Measurements from ENCODE around the gene TAS2R39.
"Not testable (repeated sequence)": the region's sequence is repeated elsewhere in the genome, so short reads cannot be mapped to it uniquely, and the experiment has no call there.

The TAS2R39 gene

DNA sequence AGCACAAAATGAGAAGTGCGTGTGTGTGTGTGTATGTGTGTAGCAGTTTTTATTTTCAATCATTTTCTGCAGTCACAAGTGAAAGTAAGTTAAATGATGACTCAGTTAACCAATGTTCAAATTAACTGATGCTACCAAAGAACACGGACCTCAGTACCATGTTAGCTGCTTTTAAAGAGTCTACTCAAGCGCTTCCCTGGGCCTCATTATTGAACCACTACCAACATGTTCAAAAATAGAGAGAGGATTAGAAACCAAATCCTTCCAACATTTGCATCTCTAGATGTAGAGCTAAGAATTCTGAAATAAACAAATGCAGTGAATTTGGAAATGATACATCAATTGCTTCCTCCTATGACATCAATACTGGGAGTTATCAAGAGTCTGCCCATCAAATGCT lies at the start of gene TAS2R39:
Gene TAS2R39, plus strand, starts transcription at position 396 of the 400 bp plus-strand sequence. Its CDS starts 0 bp downstream, at position 396.
- DNase-seq = no peak

DNA sequence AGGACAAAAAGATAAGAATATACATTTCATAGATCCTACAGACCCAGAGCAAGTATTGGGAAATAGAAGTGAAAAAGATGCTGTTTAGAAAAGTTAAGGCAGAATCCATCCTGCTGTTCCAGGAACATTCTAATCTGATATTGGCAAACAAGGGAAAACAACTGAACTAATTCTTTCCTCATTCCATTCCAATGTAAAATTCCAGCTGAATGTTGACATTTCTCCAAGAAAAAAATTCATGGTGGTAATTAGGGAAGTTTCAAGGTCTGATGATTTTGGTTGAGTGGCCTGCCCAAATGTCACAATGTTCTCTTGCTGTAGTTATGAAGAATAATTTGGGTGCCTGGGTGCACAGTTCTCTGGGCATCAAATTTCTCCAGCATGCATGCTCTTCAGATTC lies 36.1 kb upstream of the TAS2R39 start:
- DNase-seq = no peak

DNA sequence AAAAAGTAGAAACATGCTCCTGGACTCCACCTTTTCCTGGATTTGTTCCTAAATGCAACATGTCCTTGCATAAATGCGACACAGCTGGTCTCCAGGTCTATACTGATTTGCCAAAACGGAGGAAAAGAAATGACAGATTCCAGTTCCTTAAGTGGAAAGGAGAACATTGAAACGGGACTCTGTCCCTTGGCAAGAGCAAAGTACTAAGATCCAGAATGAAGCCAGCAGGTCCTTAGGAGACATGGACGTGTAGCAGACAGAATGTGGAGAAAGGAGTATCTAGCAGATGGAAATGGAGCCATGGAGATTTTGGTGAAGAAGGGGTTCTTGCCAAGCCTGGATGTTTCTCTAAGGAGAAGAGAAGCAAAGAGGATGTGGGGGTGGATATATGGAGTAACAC lies 35.2 kb upstream of the TAS2R39 start:
- no peak for DNase-seq

DNA sequence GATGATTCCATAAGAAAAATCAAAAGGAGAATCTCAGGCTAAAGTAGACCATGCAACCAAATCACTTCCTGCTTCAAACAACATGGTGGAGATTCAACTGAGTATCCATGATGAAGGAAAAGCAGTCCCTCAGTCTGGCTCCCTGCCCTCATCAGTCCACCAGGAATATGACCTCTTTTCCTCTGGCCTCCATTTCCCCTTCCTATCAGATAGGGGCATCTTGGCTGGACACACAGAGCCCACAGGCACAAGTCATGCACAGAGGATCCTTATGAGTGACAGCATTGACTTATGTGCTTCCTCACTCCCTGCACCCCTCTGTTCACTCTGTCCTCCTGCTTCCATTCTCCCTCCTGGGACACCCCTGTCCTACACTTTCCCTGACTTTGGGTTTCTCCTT lies 34.6 kb upstream of the TAS2R39 start:
- DNase-seq = no peak

DNA sequence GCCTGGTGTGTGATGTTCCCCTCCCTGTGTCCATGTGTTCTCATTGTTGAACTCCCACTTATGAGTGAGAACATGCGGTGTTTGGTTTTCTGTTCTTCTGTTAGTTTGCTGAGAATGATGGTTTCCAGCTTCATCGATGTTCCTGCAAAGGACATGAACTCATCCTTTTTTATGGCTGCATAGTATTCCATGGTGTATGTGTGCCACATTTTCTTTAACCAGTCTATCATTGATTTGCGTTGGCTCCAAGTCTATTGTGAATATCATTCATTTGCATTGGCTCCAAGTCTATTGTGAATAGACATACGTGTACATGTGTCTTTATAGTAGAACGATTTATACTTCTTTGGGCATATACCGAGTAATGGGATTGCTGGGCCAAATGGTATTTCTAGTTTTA lies 32.5 kb upstream of the TAS2R39 start:
- not testable (repeated sequence) for DNase-seq

DNA sequence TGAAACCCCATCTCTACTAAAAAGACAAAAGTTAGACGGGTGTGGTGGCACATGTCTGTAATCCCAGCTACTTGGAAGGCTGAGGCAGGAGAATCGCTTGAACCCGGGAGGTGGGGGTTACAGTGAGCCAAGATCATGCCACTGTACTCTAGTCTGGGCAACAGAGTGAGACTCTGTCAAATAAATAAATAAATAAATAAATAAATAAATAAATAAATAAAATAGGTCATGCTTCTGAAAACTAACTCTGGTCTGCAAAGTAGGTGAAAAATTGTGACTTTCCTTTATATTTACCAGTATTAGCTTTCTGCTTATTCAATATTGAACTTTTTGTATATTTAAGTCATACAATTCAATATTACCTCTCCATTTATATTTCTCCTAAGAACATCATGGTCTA lies 24.6 kb upstream of the TAS2R39 start:
- not testable (repeated sequence) for DNase-seq

DNA sequence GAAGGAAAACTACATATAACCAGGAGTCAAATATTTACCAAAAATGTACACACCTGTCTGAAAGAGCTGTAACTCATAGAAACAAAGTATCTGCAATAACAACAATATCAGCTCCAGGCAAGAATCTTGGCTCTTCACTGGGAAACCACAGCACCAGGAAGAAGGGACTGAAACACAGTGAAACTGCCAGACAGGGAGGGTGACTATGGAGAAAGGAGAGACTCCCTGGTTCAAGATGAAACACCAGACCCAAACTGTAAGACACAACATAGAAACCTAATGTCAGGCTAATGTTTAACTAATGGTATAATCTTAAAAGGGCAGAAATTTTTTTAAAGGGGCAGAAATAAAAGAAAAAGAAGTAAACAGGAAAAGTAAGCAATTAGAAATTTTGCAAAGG lies 11.5 kb upstream of the TAS2R39 start:
- DNase-seq = no peak

DNA sequence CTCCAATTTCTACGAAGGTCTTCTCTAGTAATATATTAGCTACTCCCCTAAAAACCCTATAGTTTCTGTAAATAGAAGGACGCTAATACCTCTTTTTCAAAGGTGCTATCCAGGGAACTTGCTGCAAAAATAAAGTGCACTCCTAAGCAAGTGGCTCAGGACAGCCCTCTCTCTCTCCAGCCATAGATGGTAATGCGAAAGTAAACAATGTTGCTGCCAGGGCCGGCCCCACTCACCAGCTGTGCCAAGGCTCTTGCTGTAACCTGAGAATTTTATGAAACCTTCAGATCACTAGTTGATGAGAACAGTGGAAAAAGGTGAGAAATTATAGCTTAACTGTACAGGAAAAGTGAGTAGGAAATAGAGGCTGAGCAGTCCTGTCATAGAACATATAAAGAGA lies 10.9 kb upstream of the TAS2R39 start:
- no peak for DNase-seq

DNA sequence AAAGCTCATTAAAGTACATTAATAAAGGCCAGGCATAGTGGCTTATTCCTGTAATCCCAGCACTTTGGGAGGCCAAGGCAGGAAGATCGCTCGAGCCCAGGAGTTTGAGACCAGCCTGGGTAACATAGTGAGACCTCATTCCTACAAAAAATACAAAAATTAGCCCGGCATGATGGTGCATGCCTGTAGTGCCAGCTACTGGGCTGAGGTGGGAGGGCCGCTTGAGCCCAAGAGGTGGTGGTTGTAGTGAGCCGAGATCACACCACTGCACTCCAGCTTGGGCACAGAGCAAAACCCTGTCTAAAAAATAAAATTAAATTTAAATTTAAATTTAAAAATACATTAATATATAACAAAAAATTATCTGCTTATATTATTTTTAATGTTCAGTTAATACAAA lies 7.1 kb upstream of the TAS2R39 start:
- no peak for DNase-seq

DNA sequence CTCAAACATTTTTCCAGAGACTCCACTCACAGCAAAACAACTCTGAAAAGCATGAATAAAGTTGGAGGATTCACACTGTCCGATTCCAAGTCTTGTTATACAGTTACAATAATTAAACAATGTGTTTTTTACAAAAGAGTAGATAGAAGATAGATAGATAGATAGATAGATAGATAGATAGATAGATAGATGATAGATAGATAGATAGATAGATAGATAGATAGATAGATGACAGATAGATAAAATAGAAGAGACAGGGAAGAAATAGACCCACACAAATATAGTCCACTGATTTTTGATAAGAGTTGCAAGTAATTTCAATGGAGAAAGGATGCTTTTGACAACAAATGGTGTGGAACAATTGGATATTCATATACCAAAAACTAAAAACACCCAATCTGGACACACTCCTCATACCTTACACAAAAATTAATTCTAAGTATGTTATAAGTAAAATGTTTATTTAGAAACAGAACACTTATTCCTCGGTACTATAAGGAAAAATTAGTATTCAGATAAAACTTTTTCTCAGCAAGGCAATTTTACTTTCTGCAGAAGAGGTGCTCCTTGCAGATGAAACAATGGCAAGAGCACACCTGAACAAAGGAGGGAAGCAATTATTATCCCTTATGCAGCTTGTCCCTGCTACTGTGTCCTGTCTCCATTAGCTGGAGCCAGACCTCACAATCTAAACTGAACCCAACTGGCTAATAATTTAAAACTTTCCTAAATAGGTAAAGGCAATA lies 5.7 kb upstream of the TAS2R39 start:
- no peak for DNase-seq

DNA sequence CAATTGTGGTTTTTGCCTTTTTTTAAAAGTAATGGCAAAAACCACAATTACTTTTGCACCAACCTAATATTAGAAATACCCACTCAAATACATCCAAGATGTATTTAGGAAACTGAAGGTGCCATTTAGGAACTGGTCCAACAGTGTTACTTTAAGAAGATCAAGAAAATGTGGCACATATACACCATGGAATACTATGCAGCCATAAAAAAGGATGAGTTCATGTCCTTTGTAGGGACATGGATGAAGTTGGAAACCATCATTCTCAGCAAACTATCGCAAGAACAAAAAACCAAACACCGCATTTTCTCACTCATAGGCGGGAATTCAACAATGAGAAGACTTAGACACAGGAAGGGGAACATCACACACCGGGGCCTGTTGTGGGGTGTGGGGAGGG lies 2.4 kb upstream of the TAS2R39 start:
- not testable (repeated sequence) for DNase-seq

DNA sequence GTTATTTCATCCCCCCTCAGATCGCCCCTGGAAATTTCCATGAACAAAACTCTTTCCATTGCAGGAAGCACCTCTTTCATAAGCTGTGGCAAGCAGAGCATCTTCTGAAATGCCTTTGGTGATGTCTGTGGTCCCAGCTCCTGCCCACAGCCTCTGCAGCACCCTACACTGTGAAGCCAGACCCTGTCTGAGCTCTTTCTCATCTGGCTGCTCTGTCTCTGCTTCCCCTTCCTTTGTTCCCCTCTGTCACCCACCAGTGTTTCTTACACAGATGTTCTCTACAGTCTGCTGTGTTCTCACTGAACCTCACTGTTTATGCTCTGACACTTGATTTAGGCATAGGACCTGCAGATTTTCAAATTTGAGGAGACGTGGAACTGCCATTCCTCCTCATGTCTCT lies 1.9 kb upstream of the TAS2R39 start:
- no peak for DNase-seq

DNA sequence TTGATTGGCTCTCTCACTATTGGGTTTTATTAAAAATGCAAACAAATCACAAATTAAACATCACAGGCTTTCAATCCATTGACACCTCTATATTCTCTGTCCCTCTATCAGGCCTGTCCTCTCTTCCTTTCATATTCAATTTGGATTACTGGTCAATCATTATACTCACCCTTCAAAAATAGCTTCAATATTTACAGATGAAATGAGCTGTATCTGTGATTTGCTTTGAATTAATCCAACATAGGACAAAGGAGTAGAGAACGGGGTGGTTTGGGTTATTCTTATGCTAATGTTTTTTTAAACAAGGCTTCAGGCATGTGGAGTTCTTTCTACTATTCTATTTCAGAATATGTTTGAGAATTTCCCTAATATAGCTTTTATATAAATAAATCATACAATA lies 2.3 kb downstream of the TAS2R39 start:
- DNase-seq = no peak

DNA sequence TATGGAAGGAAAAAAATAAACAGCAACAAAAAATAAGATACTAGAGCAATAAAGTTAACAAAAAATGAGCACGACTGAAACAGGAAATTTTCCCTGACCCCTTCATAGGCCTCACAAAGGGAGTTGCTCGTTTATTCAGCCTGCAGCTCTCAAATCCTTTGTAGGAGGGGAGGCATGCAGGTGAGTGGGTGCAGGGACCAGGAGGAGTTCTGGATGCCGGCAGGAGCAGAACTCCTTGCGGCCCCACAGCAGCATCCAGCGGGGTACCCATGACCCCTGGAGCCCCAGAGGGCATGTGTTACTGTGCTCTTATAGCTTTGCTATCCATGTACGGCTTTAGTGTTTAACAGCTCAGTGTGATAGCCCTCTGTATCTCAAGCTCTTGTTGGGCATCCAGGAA lies 5.8 kb downstream of the TAS2R39 start:
- DNase-seq = no peak

DNA sequence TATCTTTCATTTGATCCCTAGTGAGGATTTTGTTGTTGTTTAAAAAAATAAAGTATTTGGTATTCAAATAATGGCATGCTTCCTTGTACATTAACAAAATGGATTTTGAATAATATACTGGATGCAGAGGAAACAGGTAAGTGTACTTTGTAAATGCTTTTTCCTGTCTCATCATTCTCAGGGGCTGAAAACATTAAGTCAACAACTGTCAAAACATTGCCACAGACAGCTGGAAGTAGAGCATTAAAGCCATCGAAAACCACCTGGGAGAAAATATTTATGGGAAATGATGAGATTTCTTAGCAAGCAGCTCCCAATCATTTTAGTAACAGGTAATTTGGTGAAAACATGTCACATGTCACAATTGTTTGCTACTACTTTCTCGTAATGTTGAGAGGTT lies 10.7 kb downstream of the TAS2R39 start:
- DNase-seq = no peak

DNA sequence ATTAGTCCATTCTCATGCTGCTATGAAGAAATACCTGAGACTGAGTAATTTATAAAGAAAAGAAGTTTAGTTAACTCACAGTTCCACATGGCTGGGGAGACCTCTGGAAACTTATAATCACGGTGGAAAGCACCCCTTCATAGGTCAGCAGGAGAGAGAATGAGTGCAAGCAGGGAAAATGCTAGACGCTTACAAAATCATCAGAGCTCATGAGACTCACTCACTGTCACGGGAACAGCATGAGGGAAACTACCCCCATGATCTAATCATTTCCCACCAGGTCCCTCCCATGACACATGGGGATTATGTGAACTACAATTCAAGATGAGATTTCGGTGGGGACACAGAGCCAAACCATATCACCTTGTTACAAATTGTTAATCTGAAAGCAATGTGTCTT lies 15.8 kb downstream of the TAS2R39 start:
- DNase-seq = no peak

DNA sequence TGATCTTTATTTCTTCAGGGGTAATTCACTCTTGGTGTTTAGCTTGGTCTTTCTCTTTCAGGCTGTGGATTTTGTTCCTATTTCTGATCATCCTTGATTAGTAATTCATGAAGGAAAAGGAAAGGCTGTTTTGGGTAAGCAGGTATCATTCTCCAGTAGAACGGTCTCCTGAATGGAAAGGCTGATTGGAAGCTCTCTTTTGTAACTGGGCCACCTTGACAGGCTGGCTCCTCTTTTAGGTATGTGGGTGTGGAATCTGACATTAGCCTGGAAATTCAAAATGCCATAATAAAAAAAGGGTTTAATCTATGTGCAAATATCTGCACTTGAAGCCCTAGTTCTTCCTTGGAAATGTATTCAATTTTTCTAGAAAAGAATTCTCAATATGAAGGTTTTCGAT lies 18.9 kb downstream of the TAS2R39 start:
- DNase-seq = no peak

DNA sequence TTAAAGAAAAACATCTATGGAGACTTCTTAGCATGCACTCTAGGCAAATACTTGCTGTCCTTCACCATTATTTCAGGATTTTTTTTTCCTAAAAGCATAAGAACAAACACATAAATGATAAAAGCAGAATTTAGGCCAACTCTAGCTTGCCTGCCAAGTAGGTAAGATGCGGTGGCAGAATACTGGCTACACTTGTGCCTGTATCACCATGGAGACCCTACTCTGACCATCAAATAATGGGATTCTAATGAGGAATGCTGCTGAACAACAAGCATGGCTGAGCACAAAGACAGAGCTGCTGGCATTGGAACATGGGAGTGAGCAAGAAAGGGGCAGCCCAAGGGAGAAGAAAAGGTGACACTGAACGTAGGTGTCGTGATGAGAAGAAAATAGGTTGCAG lies 20.2 kb downstream of the TAS2R39 start:
- DNase-seq = no peak

DNA sequence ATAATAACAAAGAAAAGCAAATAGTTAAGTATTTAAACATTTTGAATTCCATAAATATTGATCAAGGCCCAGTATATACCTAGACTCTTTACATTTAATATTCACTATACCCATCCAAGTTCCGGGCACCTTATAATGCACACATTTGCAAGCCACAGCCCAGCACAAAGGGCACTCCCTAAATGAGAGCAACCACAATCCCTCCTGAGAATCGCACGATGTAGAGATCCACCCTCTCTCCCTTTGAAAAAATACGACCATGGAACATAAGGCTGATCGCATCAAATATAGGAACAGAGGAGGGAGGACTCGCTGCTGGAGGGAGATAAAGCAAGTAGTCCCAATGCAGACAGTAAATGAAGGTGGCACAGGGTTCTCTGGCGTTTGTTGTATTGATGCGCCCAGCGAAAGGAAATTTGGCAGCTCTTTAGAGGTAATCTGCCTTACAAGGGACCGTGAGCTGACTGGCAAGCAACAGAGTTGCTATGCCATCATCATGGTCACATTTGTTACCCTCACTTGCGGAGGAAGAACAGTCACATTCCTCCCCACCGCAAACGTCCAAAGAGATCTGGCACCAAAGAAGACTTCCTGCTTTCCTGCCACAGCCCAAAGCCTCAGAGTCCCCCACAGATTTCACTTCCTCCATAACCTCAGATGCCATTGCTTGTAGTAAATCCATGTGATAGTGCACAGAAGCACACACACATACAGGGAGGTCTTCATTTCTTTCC lies 22.5 kb downstream of the TAS2R39 start:
- DNase-seq = no peak

DNA sequence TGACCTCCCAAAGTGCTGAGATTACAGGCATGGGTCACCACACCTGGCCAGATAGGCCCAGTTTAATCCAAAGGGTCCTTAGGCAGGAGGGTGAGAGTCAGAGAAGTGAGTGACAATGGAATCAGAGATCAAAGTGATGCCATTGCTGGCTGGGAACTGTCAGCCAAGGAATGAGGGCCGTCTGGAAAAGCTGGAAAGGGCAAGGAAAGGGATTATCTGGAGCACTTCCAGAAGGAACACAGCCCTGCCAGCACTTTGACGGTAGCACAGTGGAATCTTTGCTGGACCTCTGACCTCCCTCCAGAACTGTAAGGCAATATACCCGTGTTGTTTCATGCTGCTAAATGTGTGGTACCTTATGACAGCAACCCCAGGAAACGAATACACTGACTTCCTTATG lies 27.3 kb downstream of the TAS2R39 start:
- DNase-seq = no peak

DNA sequence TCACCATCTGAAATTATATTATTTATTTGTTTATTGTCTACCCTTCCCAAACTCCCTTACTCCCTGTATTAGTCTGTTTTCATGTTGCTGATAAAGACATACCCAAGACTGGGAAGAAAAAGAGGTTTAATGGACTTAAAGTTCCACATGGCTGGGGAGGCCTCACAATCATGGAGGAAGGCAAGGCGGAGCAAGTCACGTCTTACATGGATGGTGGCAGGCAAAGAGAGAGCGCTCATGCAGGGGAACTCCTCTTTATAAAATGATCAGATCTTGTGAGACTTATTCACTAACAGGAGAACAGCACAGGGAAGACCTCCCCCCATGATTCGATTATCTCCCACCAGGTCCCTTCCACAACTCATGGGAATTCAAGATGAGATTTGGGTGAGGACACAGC lies 30.3 kb downstream of the TAS2R39 start:
- DNase-seq = not testable (repeated sequence)

DNA sequence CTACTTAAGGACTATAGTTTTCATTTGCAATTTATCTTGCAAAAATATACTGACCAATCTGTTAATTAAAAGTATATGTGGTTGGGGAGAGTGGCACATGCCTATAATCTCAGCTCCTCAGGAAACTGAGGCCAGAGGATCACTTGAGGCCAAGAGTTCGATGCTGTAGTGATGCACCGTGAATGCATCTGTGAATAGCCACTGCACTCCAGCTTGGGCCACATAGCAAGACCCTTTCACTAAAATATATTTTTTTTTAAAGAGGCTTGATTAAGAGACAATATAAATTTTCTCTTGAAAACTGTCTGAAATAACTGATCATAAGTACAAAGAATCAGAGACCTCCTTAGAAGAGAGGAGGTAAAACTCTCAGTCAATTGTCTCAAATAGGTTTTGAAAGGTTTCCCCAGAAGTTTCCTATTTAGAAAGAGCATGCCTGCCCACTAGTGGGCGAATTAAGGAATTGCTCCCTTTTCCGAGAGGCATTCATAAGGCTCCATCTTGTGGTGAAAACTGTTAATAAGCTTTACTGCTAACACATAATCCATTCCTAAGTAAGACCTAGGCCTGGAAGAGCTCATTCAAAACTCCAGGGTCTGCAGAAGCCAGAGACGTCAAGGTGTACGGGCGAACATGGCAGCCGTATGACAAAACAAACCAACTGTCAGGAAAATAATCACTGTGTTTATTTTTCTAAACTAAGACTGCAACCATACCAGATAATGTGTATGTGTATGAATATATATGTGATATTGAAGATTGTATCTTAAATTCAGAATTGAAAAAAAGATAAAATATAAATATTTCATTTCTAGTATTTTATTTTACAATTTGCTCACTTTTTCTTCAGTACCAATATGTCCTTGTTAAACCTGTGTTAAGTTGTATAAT lies 31.8 kb downstream of the TAS2R39 start:
- DNase-seq = peak; percentile 39 to 61

DNA sequence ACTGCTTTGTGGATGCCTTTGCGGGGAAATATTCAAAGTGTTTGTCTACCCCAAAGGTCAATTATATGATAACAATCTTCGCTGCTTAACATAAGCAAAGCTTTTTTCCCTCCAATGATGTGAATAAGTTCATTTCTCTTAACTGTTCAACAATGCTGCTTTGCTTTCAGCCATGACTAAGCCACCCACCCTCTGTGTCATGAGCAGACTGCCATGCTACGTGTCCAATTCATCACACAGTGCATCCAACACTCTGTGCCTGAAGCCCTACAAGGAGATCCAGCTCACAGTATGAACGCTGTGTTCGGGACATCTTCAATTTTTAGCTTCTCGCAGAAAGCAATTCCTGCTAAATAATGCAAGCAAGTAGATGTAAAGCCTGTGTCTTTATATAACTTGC lies 32.9 kb downstream of the TAS2R39 start:
- DNase-seq = no peak

DNA sequence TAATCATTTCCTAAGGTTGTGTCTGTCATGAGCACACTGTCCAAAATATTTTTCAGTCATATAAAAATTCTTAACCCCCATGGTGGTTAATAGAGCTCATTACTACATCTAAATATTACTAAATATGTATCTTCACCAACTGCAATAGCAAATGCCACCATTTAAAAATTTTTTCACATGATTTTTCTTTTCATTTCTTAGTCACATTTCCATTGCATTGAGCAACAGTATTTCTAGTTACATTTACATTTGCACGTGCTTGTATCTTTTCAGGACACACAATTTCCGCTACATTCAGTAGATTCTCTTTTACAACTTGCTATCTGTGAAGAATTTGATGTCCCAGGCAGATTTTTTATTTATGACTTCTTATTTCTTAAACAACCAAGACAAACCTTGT lies 33.5 kb downstream of the TAS2R39 start:
- no peak for DNase-seq

All from activated CD4-positive, alpha-beta T cell treated with anti-CD3 and anti-CD28 coated beads for 4 hours (primary cell).